ENCODE results near the gene NOTCH3. TPM values are rescaled to one million over a fixed set of nuclear protein-coding genes. Genes with fewer than 3 reads are reported as not detected.

Gene NOTCH3
- total and polyA plus RNA-seq, 2 donors: 35.9 to 53.6 TPM

- DNase-seq (ENCODE audit: extremely low spot score): no peak
- Histone ChIP-seq H3K36me3 (ENCODE audit: insufficient read depth) (no peaks in the 10 kb centered on the region), H3K4me1 (ENCODE audit: insufficient read depth) (no peaks in the 10 kb centered on the region), H3K27ac (ENCODE audit: low read depth) (peak overlapping the region; percentile 90), H3K4me3 (ENCODE audit: low read depth, low read length) (peak overlapping the region; percentile 63)
- 4% methylated on average over 33 of the region's 33 CpGs for WGBS
Observed at GRCh38 chr19:15124572-15125231, 76.1 kb downstream of the NOTCH3 start.

GRCh38 chr19:15123900-15124299 is 76.9 kb downstream of the NOTCH3 start:
- no peak for DNase-seq (ENCODE audit: extremely low spot score)
- Histone ChIP-seq H3K4me3 (ENCODE audit: low read depth, low read length) (no peak overlapping the region), H3K36me3 (ENCODE audit: insufficient read depth) (no peaks in the 10 kb centered on the region), H3K4me1 (ENCODE audit: insufficient read depth) (no peaks in the 10 kb centered on the region), H3K27ac (ENCODE audit: low read depth) (no peak overlapping the region)
- 29% methylated on average over 5 of the region's 5 CpGs for WGBS

DNA sequence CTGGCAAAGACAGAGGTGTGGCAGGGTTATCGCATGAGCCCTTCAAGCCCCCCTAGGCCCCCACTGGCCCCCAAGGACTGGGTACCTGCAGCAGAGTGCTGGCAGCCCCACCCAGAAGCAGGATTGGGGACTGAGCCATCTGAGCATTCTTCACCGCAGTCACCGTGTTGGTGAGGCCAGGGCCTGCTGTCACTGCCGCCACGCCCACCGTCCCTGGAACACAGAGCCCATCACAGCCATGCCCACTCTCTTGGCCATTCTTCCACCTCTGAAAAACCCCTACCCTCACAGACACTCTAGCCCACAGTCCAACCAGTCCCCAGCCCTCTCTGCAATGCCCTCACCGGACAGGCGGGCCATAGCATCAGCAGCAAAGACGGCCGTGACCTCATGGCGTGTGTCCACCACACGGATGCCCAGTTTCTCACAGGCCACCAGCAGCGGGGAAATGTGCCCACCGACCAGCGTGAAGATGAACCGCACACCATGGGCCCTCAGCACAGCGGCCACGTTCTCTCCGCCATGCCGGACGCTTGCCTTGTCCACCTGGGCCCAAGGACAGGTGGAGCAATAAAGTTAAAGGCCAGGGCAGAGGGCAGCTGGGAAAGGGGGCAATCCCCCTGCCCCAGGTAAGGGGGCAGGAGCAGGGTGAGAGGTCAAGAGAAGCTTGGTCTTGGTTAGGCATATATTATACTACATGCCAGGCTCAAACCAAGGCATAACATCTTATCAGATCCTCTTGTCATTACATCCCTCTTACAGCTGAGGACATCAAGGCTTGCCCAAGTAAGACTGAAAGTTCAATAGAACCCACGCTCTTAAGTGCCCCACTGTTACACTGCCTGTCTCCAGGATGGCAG is 77.5 kb downstream of the NOTCH3 start:
- Histone ChIP-seq H3K4me1 (ENCODE audit: insufficient read depth) (no peaks in the 10 kb centered on the region), H3K27ac (ENCODE audit: low read depth) (no peak overlapping the region), H3K4me3 (ENCODE audit: low read depth, low read length) (no peak overlapping the region), H3K36me3 (ENCODE audit: insufficient read depth) (no peaks in the 10 kb centered on the region)
- WGBS: 95% methylated on average over 22 of the region's 22 CpGs
- no peak for DNase-seq (ENCODE audit: extremely low spot score)

DNA sequence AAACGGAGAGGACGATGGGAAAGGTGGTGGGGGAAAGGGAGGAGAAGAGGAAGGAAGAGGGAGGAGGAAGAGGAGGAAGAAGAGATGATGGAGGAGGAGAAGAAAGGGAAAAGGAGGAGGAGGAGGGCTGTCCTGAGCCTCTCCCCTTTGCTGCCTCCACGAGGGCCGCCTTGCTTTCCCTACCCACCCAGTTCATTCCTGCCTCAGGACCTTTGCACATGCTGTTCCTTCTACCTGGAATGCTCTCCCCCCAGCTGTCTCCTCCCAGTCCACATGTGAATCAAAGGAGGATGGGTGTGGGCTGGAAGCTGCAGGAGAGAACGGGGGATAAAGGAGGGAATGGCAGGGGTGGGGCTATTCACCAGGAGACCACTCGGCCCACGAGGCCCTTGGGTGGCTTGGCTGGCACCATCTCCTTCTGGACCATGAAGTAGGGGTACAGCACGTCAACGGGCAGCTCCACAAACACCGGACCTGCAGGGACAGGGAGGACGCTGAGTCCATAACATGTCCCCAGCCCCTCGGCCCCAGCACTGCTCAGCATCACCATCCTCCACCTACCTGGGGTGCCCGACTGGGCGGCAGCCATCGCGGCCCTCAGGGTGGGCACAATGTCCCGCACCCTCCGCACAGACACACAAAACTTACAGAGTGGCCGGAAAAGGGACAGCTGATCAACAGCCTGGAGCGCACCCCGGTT is 78.3 kb downstream of the NOTCH3 start:
- Histone ChIP-seq H3K27ac (ENCODE audit: low read depth) (no peak overlapping the region), H3K4me3 (ENCODE audit: low read depth, low read length) (no peak overlapping the region), H3K4me1 (ENCODE audit: insufficient read depth) (no peaks in the 10 kb centered on the region), H3K36me3 (ENCODE audit: insufficient read depth) (peaks cover 2% of the 10 kb centered on the region)
- no peak for DNase-seq (ENCODE audit: extremely low spot score)
- 95% methylated on average over 21 of the region's 21 CpGs for WGBS

- Histone ChIP-seq H3K27ac (ENCODE audit: low read depth) (no peak overlapping the region), H3K4me3 (ENCODE audit: low read depth, low read length) (no peak overlapping the region), H3K4me1 (ENCODE audit: insufficient read depth) (no peaks in the 10 kb centered on the region), H3K36me3 (ENCODE audit: insufficient read depth) (peaks cover 2% of the 10 kb centered on the region)
- 91% methylated on average over 14 of the region's 14 CpGs for WGBS
- no peak for DNase-seq (ENCODE audit: extremely low spot score)
Observed at GRCh38 chr19:15120135-15121026, 80.4 kb downstream of the NOTCH3 start.

- 97% methylated on average over 20 of the region's 20 CpGs for WGBS
- peaks cover 2% of the 10 kb centered on the region for H3K36me3 ChIP-seq (ENCODE audit: insufficient read depth)
- no peak for DNase-seq (ENCODE audit: extremely low spot score)
- H3K4me3 ChIP-seq (ENCODE audit: low read depth, low read length): no peak overlapping the region
- H3K4me1 ChIP-seq (ENCODE audit: insufficient read depth): no peaks in the 10 kb centered on the region
- H3K27ac ChIP-seq (ENCODE audit: low read depth): no peak overlapping the region
Observed at GRCh38 chr19:15118789-15119494, 81.9 kb downstream of the NOTCH3 start.

- no peak overlapping the region for H3K4me3 ChIP-seq (ENCODE audit: low read depth, low read length)
- no peak overlapping the region for H3K27ac ChIP-seq (ENCODE audit: low read depth)
- 97% methylated on average over 2 of the region's 2 CpGs for WGBS
- peaks cover 2% of the 10 kb centered on the region for H3K36me3 ChIP-seq (ENCODE audit: insufficient read depth)
- DNase-seq (ENCODE audit: extremely low spot score): no peak
- H3K4me1 ChIP-seq (ENCODE audit: insufficient read depth): no peaks in the 10 kb centered on the region
Observed at GRCh38 chr19:15118248-15118647, 82.5 kb downstream of the NOTCH3 start.

DNA sequence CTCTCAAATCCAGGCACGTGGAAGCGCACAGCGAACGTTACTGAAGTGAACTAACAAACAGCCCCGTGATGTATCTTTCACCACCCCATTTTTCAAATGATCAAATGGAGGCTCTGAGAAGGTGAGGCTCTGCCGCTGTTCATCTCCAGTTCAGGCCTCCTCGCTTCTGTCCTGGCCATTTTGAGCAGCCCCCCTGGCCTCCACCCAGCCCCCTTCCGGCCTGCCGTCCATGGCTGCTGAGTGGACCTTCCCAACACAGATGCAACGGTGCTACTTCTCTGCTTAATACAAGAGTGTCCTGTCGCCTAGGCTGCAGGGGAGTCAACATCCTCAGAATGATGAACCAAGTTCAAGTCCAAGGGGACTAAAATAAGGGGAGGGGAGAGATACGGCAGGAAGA is 83.9 kb downstream of the NOTCH3 start:
- H3K4me1 ChIP-seq (ENCODE audit: insufficient read depth): no peaks in the 10 kb centered on the region
- peaks cover 2% of the 10 kb centered on the region for H3K36me3 ChIP-seq (ENCODE audit: insufficient read depth)
- 86% methylated on average over 12 of the region's 12 CpGs for WGBS
- no peak overlapping the region for H3K27ac ChIP-seq (ENCODE audit: low read depth)
- no peak overlapping the region for H3K4me3 ChIP-seq (ENCODE audit: low read depth, low read length)
- DNase-seq (ENCODE audit: extremely low spot score): no peak

- 81% methylated on average over 23 of the region's 23 CpGs for WGBS
- H3K36me3 ChIP-seq (ENCODE audit: insufficient read depth): peaks cover 2% of the 10 kb centered on the region
- H3K4me1 ChIP-seq (ENCODE audit: insufficient read depth): no peaks in the 10 kb centered on the region
- H3K4me3 ChIP-seq (ENCODE audit: low read depth, low read length): no peak overlapping the region
- no peak overlapping the region for H3K27ac ChIP-seq (ENCODE audit: low read depth)
- no peak for DNase-seq (ENCODE audit: extremely low spot score)
Observed at GRCh38 chr19:15115762-15116615, 84.8 kb downstream of the NOTCH3 start.

DNA sequence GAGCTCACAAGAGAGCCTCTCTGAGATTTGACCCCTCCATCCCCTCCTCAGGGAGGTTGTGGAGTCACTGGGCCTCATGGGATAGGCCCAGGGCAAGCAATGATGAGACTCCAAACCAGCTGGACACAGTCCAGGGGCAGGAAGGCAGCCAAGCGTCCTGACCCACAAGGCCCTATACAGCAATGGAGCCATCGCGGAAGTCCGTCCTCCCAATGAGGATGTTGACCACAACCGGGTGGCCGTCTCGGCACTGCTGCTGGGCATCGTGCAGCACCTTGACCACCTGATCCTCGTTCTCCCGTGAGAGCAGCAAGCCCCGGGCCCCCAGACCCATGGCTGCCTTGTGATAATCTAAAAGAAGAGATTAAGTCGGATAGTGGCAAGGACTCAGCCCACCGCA is 85.7 kb downstream of the NOTCH3 start:
- Histone ChIP-seq H3K4me3 (ENCODE audit: low read depth, low read length) (no peak overlapping the region), H3K36me3 (ENCODE audit: insufficient read depth) (peaks cover 2% of the 10 kb centered on the region), H3K27ac (ENCODE audit: low read depth) (no peak overlapping the region), H3K4me1 (ENCODE audit: insufficient read depth) (no peaks in the 10 kb centered on the region)
- no peak for DNase-seq (ENCODE audit: extremely low spot score)
- 32% methylated on average over 13 of the region's 13 CpGs for WGBS

DNA sequence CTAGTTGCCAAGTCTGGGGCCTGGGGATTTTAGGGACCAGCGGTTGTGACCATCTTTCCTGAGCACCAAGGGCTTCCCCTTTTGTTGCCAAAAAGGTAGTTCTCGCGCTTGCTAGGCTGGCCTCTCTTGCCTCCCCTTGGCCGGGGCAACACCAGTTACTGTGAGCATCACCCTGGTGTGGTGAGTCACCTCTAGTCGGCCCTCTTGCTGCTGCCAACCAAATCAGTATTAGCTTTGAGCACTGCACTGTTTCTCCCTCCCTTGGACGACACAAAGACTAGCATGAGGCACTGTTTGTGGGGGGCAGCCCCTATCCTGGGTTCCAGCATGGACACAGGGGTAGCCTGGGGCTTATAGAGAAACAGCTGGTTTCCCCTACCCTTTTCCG is 86.6 kb downstream of the NOTCH3 start:
- 62% methylated on average over 7 of the region's 7 CpGs for WGBS

More for the DNA sequence above, 86.6 kb downstream of the NOTCH3 start:
- DNase-seq (ENCODE audit: extremely low spot score): no peak
- no peaks in the 10 kb centered on the region for H3K4me1 ChIP-seq (ENCODE audit: insufficient read depth)
- no peak overlapping the region for H3K27ac ChIP-seq (ENCODE audit: low read depth)
- peaks cover 2% of the 10 kb centered on the region for H3K36me3 ChIP-seq (ENCODE audit: insufficient read depth)
- H3K4me3 ChIP-seq (ENCODE audit: low read depth, low read length): no peak overlapping the region
